SK-N-MC (cell line): ENCODE results near the gene AHCY.

Experiments used
- EZH2 ChIP-seq: fragments of 200-600 bp; sonication (generic); IDR thresholded peaks from one replicate; pipeline ENCODE4 v1.6.1; 2017; ENCODE audit warnings: antibody characterized with exemption
- FOXP2 ChIP-seq: optimal IDR thresholded peaks from 2 replicates; pipeline ENCODE3; 2011; ENCODE audit warnings: mild to moderate bottlenecking, moderate library complexity; ENCODE audit not compliant: insufficient read depth; ENCODE audit errors: extremely low read length, control extremely low read depth
- POLR2AphosphoS5 ChIP-seq: IDR thresholded peaks from 2 replicates; pipeline ENCODE4 v1.6.1; 2012; ENCODE audit warnings: mild to moderate bottlenecking, low read depth, low read length, borderline replicate concordance

GRCh38 chr20:34271956-34272355 is 31.2 kb downstream of the AHCY start:
- TF ChIP-seq POLR2AphosphoS5 (no peak), EZH2 (no peak), FOXP2 (no peak)
